HCT116 (cell line): Measurements from ENCODE around the gene HECTD2. TPM values are rescaled to one million over a fixed set of nuclear protein-coding genes. Genes with fewer than 3 reads are reported as not detected.
"Not testable (repeated sequence)": the region's sequence is repeated elsewhere in the genome, so short reads cannot be mapped to it uniquely, and the experiment has no call there.

Source experiments
- ATAC-seq: fragments of 200-7000 bp; cut with Tn5 transposase; 2 replicates; pipeline ENCODE4 v1.9.1; 2020; ENCODE audit warnings: mild to moderate bottlenecking, moderate library complexity
- BruUV-seq: library from RNA; stranded (reverse); fragments of 400-500 nt; replicated peaks from 2 replicates; lab custom pipeline; 2021; lab: Mats Ljungman, UMichigan
- CTCF ChIA-PET: fragments of 300-600 bp; sonication (Branson Sonifier 250); formaldehyde crosslinking; loops from one replicate; lab custom pipeline; 2021; ENCODE audit warnings: antibody characterized with exemption; lab: Charles Lee
- POLR2A ChIA-PET: fragments of 300-600, 350-600 bp; sonication (Branson Sonifier 250); formaldehyde crosslinking; loops from one replicate; lab custom pipeline; 2021; ENCODE audit warnings: antibody characterized with exemption; lab: Charles Lee
- RAD21 ChIA-PET, 2 experiments: fragments of 300-600 bp; sonication (Branson Sonifier 250); formaldehyde crosslinking; loops; one replicate each; lab custom pipeline; 2023; ENCODE audit warnings: low total read pairs in 2 of 2; ENCODE audit not compliant: uncharacterized antibody in 2 of 2, unreplicated experiment in 2 of 2, low non-redundant PET in 1 of 2; lab: Charles Lee
- DNase-seq: peaks from one replicate; pipeline ENCODE4 v3.0.0-alpha.2; 2010; ENCODE audit warnings: low read depth, low spot score
- H2AFZ ChIP-seq: fragments of 200-600 bp; shearing (Covaris generic), sonication (generic); 2 replicates; pipeline ENCODE4 v1.6.1; 2017; ENCODE audit warnings: low read depth, mixed run types, mixed read lengths, antibody characterized with exemption, low read length; ENCODE audit not compliant: poor library complexity, severe bottlenecking
- H3K27ac ChIP-seq: 2 replicates; pipeline ENCODE4 v1.5.1; 2012; ENCODE audit warnings: low read depth, low read length
- H3K27me3 ChIP-seq: fragments of 200-600 bp; sonication (generic); 2 replicates; pipeline ENCODE4 v1.6.1; 2016; ENCODE audit warnings: mixed run types, low read length, mixed read lengths; ENCODE audit not compliant: insufficient read depth
- H3K36me3 ChIP-seq, 2 experiments: fragments of 200-500 bp in 1 of 2; fragments of 200-600 bp in 1 of 2; sonication (Bioruptor generic) in 1 of 2; sonication (generic) in 1 of 2; 2 replicates each; pipeline versions ENCODE4 v1.5.1 to v1.6.1; 2014 to 2016; ENCODE audit warnings: low read length in 2 of 2, inconsistent platforms in 1 of 2, mixed read lengths in 1 of 2, mixed run types in 1 of 2; ENCODE audit not compliant: insufficient read depth in 2 of 2, control insufficient read depth in 1 of 2
- H3K4me1 ChIP-seq, 2 experiments: fragments of 200-600 bp in 1 of 2; sonication (generic) in 1 of 2; 2 replicates each; pipeline versions ENCODE4 v1.5.1 to v1.6.1; 2012 to 2017; ENCODE audit warnings: low read length in 2 of 2, inconsistent platforms in 1 of 2, mild to moderate bottlenecking in 1 of 2, mixed read lengths in 1 of 2, mixed run types in 1 of 2, moderate library complexity in 1 of 2; ENCODE audit not compliant: insufficient read depth in 2 of 2, control insufficient read depth in 1 of 2
- H3K4me2 ChIP-seq: fragments of 200-600 bp; sonication (generic); 2 replicates; pipeline ENCODE4 v1.6.1; 2017; ENCODE audit warnings: mixed run types, low read length, mixed read lengths
- H3K4me3 ChIP-seq, 2 experiments: fragments of 200-600 bp in 1 of 2; sonication (generic) in 1 of 2; replicated peaks in 1 of 2; 2 replicates each; pipeline ENCODE4 v1.5.1; 2011 to 2016; ENCODE audit warnings: low read length in 2 of 2, control low read depth in 1 of 2, low read depth in 1 of 2, mild to moderate bottlenecking in 1 of 2, mixed read lengths in 1 of 2, mixed run types in 1 of 2
- H3K79me2 ChIP-seq: fragments of 200-600 bp; sonication (generic); 2 replicates; pipeline ENCODE4 v1.6.1; 2017; ENCODE audit warnings: mild to moderate bottlenecking, mixed run types, low read length, moderate library complexity, mixed read lengths; ENCODE audit not compliant: insufficient read depth
- H3K9ac ChIP-seq: fragments of 200-600 bp; sonication (generic); 2 replicates; pipeline ENCODE4 v1.6.1; 2016; ENCODE audit warnings: low read length, mixed read lengths
- H3K9me2 ChIP-seq: fragments of 200-600 bp; sonication (generic), shearing (Covaris generic); 2 replicates; pipeline ENCODE4 v1.6.1; 2017; ENCODE audit warnings: mixed run types, mild to moderate bottlenecking, moderate library complexity; ENCODE audit not compliant: insufficient read depth
- H3K9me3 ChIP-seq, 2 experiments: fragments of 200-500 bp in 1 of 2; fragments of 200-600 bp in 1 of 2; sonication (Bioruptor generic) in 1 of 2; sonication (generic) in 1 of 2; 2 replicates each; pipeline ENCODE4 v1.6.1; 2014 to 2017; ENCODE audit warnings: low read length in 2 of 2, mixed read lengths in 2 of 2, inconsistent platforms in 1 of 2, low read depth in 1 of 2, mild to moderate bottlenecking in 1 of 2, mixed run types in 1 of 2, moderate library complexity in 1 of 2; ENCODE audit not compliant: control insufficient read depth in 1 of 2, insufficient read depth in 1 of 2
- H4K20me1 ChIP-seq: fragments of 200-600 bp; sonication (generic), shearing (Covaris generic); 2 replicates; pipeline ENCODE4 v1.6.1; 2017; ENCODE audit warnings: mixed run types, mild to moderate bottlenecking, moderate library complexity; ENCODE audit not compliant: insufficient read depth
- CEBPB ChIP-seq: IDR thresholded peaks from 2 replicates; pipeline ENCODE4 v1.6.1; 2012; ENCODE audit warnings: low read depth
- EGR1 ChIP-seq: IDR thresholded peaks from 2 replicates; pipeline ENCODE4 v1.6.1; 2012; ENCODE audit warnings: low read depth
- EZH2 ChIP-seq: fragments of 200-600 bp; sonication (generic); IDR thresholded peaks from 2 replicates; pipeline ENCODE4 v1.6.1; 2017; ENCODE audit warnings: antibody characterized with exemption, mixed run types
- EZH2phosphoT487 ChIP-seq: fragments of 200-600 bp; IDR thresholded peaks from 2 replicates; pipeline ENCODE4 v1.6.1; 2018; ENCODE audit warnings: antibody characterized with exemption, borderline replicate concordance
- FOSL1 ChIP-seq: IDR thresholded peaks from 2 replicates; pipeline ENCODE4 v1.6.1; 2012; ENCODE audit warnings: low read depth
- JUND ChIP-seq: IDR thresholded peaks from 2 replicates; pipeline ENCODE4 v1.6.1; 2012
- POLR2A ChIP-seq: IDR thresholded peaks from 2 replicates; pipeline ENCODE4 v1.7.0; 2011; ENCODE audit warnings: borderline replicate concordance; ENCODE audit not compliant: insufficient read depth, insufficient read length; ENCODE audit errors: extremely low read depth
- RAD21 ChIP-seq: IDR thresholded peaks from 2 replicates; pipeline ENCODE4 v1.6.1; 2012; ENCODE audit warnings: low read depth, mild to moderate bottlenecking
- SIN3A ChIP-seq: IDR thresholded peaks from 2 replicates; pipeline ENCODE4 v1.6.1; 2012; ENCODE audit warnings: low read depth
- SRF ChIP-seq: IDR thresholded peaks from 2 replicates; pipeline ENCODE4 v1.6.1; 2012; ENCODE audit warnings: low read depth
- TCF7L2 ChIP-seq: IDR thresholded peaks from 2 replicates; pipeline ENCODE4 v1.7.0; 2011; ENCODE audit warnings: borderline replicate concordance, inconsistent platforms; ENCODE audit not compliant: insufficient read depth, insufficient read length; ENCODE audit errors: extremely low read depth
- YY1 ChIP-seq: IDR thresholded peaks from 2 replicates; pipeline ENCODE4 v1.6.1; 2011; ENCODE audit warnings: low read length, low read depth, moderate library complexity, mild to moderate bottlenecking; ENCODE audit not compliant: insufficient replicate concordance; ENCODE audit errors: extremely low read depth
- ZNF274 ChIP-seq: fragments of 200-500 bp; sonication (Bioruptor generic); IDR thresholded peaks from 2 replicates; pipeline ENCODE4 v1.6.1; 2014; ENCODE audit warnings: mild to moderate bottlenecking, low read depth, low read length, inconsistent platforms
- intact Hi-C: fragments of 100-400 bp; cut with micrococcal nuclease; formaldehyde crosslinking; loops from 2 replicates; pipeline ENCODE4 v1.10.0; 2022
- total RNA-seq: library from RNA; stranded (reverse); gene quantifications from one replicate; pipeline ENCODE4 v1.2.1, GENCODE V29; 2021; ENCODE audit not compliant: unreplicated experiment
- TF ChIP-seq, protein P1 (sequence below), 3 experiments: fragments of 200-600 bp in 1 of 3; sonication (generic) in 1 of 3; IDR thresholded peaks in 2 of 3; conservative IDR thresholded peaks in 1 of 3; 2 replicates each; pipeline ENCODE4 v1.5.1; 2012 to 2017; ENCODE audit warnings: low read depth in 2 of 3, low read length in 2 of 3, antibody characterized with exemption in 1 of 3, borderline replicate concordance in 1 of 3, control low read depth in 1 of 3, mild to moderate bottlenecking in 1 of 3, mixed read lengths in 1 of 3, mixed run types in 1 of 3, moderate library complexity in 1 of 3; ENCODE audit not compliant: insufficient read depth in 1 of 3

HECTD2 gene
- total RNA-seq, 1 experiment from 2014 or later = 3.0 TPM

DNA sequence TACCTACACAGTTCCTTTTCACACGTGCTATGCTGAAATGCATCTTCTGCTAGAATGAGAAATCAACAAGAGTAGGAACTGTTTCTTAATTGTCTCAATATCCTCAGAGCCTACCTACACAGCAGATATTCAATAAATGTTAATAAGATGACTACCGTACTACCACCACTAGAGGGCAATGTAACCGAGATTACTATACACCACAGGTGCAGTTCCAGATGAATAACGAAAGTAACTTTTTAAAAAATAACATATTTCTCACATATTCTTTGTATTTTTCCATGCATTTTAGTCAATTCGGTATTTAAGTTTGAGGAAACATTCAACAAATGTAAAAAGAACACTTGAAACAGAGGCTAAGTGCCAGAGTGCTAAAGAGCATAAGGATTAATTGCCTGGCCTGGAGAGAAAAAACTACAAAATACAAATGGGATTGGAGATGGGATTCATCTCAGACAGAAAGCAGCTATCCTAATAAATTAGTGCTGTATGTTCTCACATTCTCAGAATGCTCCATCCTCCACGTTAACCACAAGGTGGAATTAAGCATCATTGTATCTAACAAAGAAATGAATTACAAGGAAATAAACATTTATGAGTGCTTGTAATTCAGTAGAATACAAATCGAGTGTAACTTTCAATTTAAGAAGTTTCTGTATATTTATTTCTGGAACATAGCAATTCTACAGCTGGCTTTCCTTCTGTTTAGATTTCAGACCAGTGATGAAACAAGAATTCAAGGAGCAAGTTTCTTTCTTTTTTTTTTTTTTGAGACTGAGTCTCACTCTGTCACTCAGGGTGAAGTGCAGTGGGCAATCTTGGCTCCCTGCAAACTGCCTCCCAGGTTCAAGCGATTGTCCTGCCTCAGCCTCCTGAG, 20.3 kb upstream of the HECTD2 start:
- CTCF ChIA-PET = interaction anchor here (1.0 to 1.8 kb wide), 3 partner anchors 245 to 355 kb away, joined by 4 to 11 read pairs (median 5); no protein-coding TSS in a partner anchor
- Histone ChIP-seq H3K4me3 (peak overlapping the region in 1 of 2 experiments; percentile 12; a peak in 1 of 4 replicates), H2AFZ (peak overlapping the region; percentile 47), H3K27me3 (peaks cover 21% of the 10 kb centered on the region)
- ATAC-seq = peak; percentile 84
- intact Hi-C loops = loop anchor here (1.0 to 5.0 kb wide), 4 partner anchors 245 to 522 kb away; no protein-coding TSS in a partner anchor
- no TSS peak for BruUV-seq
- TF ChIP-seq EZH2phosphoT487 (no peak), EZH2 (no peak), JUND (no peak), EGR1 (no peak), SIN3A (no peak), FOSL1 (no peak), CEBPB (no peak), ZNF274 (no peak), YY1 (no peak), SRF (no peak), POLR2A (no peak), RAD21 (peak; percentile 65), TCF7L2 (no peak)
- TF ChIP-seq, protein P1, sequence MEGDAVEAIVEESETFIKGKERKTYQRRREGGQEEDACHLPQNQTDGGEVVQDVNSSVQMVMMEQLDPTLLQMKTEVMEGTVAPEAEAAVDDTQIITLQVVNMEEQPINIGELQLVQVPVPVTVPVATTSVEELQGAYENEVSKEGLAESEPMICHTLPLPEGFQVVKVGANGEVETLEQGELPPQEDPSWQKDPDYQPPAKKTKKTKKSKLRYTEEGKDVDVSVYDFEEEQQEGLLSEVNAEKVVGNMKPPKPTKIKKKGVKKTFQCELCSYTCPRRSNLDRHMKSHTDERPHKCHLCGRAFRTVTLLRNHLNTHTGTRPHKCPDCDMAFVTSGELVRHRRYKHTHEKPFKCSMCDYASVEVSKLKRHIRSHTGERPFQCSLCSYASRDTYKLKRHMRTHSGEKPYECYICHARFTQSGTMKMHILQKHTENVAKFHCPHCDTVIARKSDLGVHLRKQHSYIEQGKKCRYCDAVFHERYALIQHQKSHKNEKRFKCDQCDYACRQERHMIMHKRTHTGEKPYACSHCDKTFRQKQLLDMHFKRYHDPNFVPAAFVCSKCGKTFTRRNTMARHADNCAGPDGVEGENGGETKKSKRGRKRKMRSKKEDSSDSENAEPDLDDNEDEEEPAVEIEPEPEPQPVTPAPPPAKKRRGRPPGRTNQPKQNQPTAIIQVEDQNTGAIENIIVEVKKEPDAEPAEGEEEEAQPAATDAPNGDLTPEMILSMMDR (IDR thresholded peaks at IDR 0.05 in 2 of 3, conservative IDR thresholded peaks at IDR 0.05 in 1 of 3; ENCODE audit: borderline replicate concordance in 1 of 3, insufficient read depth in 1 of 3, low read depth in 2 of 3, low read length in 2 of 3) = peak; percentile 44 to 65 (median 65); a peak in 5 of 6 replicates
- TF ChIP-seq, all 23 proteins: peak for 2
- Histone ChIP-seq H3K9me3 (no peaks in the 10 kb centered on the region), H3K9ac (no peak overlapping the region), H4K20me1 (no peaks in the 10 kb centered on the region), H3K27ac (no peak overlapping the region), H3K9me2 (no peaks in the 10 kb centered on the region), H3K79me2 (no peaks in the 10 kb centered on the region), H3K4me2 (peak overlapping the region; percentile 68), H3K4me1 (peaks cover 0 to 3% of the 10 kb centered on the region in 2 experiments; a peak in 1 of 4 replicates), H3K36me3 (no peaks in the 10 kb centered on the region)
- peak; percentile 37 for DNase-seq
- RAD21 ChIA-PET = no interaction called here
- POLR2A ChIA-PET = no interaction called here

DNA sequence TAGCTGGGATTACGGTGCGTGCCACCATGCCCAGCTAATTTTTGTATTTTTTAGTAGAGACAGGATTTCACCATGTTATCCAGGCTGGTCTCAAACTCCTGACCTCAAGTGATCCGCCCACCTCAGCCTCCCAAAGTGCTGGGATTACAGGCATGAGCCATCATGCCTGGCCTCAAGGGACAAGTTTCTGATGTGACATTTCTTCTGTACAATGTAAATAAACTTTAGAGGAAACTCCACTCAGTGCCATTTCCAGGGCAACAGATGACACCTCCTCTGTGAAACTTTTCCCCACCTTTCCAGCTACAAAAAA, 19.7 kb upstream of the HECTD2 start:
- H3K4me3 ChIP-seq, H3K4me2 ChIP-seq, BruUV-seq, H4K20me1 ChIP-seq, RAD21 ChIA-PET, H3K27ac ChIP-seq, H3K9ac ChIP-seq, ATAC-seq, H2AFZ ChIP-seq, H3K9me2 ChIP-seq, H3K36me3 ChIP-seq, H3K79me2 ChIP-seq, H3K4me1 ChIP-seq, DNase-seq, H3K9me3 ChIP-seq, POLR2A ChIA-PET: not testable (repeated sequence)
- intact Hi-C loops = loop anchor here (1.0 kb wide), 1 partner anchor 355 kb away; no protein-coding TSS in a partner anchor
- CTCF ChIA-PET = interaction anchor here (1.0 to 1.8 kb wide), 3 partner anchors 245 to 355 kb away, joined by 4 to 11 read pairs (median 5); no protein-coding TSS in a partner anchor
- peaks cover 21% of the 10 kb centered on the region for H3K27me3 ChIP-seq
